Measurements from ENCODE around the gene ATP8B4.
"Not testable (repeated sequence)": the region's sequence is repeated elsewhere in the genome, so short reads cannot be mapped to it uniquely, and the experiment has no call there.

Gene ATP8B4

DNA sequence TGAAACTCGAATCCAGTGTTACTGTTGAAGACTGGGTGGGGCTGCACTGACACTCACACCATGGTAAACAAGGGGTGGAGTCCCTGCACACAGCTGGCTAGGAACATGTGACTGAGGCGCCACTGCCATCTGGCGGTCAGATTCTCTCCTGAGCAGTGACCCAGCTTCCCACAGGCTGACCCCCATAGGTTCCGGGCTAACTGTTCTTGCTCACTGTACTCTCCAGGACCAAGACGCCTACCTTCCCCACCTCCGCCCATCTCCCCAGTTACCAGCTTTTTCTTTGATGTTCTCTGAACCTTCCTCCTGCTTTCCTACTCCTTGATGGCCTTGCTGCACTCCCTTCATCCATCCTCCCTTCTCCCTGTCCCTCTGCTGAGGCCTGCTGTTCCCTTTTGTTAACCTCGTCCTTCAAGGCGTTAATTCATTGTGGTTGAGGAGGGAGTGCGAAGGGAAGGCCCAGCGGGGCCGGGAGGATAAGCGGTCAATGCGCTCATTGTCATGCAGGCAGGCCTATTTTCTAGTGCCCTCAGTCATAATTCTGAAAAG is 115.2 kb downstream of the ATP8B4 start:
- peak; percentile 83 for DNase-seq

DNA sequence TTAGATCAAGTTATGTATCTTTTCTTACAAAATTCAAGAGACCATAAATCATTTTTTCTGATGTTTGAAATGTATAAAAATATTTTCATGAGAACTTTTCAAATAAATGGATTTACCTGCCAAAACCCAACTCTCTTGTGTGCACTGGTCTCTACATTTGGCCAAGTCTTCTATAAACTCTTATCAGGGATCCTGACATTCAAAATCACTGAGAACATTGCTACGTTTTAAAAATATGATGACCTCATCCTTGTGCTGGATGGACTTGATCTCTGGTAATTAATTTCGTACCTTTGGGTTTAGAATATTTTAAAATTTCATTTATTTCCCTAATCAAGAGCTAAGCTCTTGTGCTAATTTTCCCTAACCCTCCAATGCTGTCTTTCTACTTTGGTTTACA is 127.4 kb downstream of the ATP8B4 start:
- no peak for DNase-seq

DNA sequence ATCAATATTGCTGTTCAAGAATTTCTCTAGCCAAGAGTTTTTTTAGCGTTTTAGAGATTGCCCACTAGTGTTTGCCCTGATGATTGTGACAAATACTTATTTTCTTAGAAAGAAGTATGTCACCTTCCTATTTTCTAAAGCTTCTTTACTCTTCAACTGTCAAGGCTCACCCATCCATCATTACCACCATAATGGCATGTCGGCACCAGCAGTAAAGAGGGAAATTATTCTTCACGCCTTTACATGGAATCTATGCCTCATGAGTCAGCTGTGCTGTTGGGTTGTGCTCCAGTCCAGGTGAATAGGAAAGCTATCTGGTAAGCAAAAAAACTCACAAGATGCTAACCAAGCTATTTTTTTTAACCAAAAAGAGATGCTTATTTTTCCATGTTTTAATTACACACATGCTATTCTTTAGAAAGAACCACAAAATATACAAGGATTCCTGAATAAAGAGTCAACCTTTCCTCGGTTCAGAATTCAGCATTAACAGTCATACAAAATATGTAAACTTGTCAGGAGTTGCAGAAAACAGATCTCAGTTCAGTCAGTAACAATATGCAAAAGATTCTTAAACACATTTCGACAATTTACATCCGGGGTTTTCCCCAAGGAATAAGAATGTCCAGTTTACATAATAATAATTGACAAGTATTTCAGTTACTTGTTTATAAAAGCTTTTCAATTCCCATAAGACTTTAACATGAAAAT is 128.0 kb downstream of the ATP8B4 start:
- DNase-seq, result no peak

DNA sequence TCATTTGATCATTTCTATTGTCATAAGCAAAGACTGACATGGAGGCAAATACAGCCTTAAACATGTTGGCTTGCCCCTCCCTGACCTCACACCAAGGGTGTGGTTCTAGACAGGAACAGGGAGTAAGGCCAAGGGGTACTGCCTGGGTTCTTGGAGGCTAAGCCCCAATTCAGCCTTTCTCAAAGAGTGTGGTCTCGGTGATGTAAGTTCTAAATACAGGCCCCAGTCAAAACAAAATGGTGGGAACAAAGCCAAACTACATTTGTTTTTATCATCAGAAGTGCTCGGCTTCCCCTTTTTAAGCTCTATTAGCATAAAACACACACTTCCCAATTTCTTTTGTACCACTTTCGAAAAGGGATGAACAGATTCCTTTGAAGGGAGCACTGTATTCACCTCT is 129.5 kb downstream of the ATP8B4 start:
- DNase-seq, result no peak

DNA sequence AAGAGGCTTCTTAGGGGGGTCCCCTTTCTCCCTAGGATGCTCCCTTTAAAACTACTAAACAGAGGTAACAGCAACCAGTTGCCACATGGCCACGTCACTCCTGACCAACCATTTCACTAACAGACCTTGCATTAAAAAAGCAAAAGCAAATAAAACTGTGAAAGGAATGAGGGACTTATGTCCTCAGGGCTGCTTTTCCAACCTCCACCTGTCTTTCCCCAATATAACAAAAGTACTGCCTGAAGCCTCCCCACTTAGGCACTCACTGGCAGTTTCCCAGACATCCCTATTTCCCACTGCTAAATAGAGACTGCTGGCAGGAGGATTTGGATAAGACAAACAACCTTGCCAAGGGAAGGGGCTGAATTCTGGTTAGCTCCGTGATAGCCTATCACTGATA is 130.3 kb downstream of the ATP8B4 start:
- DNase-seq, result no peak

DNA sequence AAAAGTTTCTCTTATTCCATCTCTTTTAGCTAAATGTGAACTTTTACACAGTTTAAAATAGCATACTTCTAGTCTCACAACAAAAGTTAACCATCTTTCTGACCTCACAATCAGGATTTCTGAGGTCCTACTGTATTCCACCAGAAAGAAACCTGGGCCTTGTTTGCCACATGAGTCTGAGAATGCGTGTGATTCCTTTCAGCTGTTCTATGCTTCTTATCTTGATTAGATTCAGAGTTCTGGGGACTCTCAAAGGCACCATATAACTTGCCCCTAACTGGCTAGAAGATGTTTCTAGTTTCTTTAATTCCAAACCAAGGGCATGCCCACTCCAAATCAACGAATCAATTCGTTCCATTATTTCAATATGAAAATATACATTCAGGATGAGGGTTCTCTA is 131.1 kb downstream of the ATP8B4 start:
- no peak for DNase-seq

DNA sequence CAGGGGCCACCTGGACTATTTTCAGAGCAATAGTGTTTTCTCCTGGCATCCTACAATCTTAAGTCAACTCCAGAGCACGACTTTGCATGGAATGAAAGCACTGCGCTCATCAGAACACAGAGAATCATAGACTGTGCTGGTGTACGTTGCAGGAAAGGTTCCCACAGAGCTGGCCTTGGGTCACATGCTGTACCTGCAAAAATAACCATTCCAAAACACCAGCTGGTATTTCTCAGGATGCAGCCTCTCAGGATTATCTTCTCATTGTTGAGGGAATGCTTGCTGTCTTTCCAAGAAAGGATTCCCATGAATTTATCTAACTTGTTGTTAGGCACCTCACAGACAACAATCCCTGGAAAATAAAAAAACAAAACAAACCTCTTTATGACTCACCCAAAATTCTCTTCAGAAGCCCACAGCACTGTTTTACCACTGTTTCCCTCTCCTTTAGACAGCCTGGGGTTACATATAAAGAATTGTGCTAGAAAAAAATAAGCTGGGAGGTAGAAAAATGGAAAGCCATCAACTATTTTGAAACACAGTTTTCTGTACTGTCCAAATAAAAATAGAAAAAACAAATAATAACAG is 131.7 kb downstream of the ATP8B4 start:
- no peak for DNase-seq

DNA sequence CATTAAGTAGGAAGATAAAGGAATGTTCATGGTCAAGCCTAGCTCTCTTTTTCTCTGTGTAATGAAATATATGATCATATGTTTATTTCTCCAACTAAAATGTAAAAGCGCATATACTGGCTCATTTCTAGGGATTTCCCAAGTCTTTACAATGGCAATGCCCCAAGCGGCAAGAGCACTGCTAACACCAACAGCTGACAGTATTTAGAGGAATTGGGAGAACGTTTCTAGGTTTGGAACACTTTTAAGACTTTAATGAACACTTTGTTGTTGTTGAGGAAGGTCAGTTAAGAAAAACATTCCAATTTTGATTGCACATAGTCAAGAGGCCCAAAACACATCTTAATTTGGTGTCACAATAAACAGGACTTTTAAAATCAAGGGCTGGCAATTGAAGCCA is 132.7 kb downstream of the ATP8B4 start:
- no peak for DNase-seq

DNA sequence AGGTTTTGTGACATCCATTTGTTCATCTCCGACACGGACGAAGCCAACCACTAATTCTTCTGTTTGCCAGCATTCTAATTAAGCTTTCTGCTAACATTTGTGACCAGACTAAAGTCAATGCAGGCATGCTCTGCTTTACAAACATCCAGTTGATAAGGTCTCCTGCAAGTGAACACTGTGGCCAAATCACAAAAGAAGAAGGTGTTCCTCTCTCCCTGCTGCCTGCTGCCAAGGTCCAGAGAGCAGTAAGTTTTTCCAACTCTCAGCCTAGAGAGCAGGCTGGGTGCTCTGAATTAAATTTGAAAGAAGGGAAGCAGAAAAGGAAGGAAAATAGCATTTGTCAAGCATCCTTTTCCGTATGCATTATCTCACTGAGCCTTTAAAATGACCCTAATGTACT is 133.6 kb downstream of the ATP8B4 start:
- DNase-seq, result no peak

DNA sequence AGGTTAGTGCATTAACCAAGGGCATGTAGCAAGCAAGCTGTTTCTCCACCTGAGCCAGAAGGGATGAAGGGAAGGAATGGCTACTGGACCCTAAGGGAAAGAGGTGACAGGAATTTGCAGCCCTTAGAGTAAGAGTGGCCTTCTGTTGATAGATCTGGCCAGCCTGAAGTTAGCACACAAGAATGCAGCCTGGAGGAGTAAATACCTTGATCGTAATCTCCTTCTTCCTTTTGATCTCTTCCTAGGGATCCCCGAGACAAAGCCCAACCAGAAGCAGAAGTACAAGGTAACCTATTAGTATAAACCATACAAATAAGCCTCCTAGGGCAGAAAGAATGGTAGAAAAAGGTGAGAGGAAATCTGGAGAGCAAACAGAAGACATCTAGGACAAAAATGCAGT is 134.6 kb downstream of the ATP8B4 start:
- no peak for DNase-seq

DNA sequence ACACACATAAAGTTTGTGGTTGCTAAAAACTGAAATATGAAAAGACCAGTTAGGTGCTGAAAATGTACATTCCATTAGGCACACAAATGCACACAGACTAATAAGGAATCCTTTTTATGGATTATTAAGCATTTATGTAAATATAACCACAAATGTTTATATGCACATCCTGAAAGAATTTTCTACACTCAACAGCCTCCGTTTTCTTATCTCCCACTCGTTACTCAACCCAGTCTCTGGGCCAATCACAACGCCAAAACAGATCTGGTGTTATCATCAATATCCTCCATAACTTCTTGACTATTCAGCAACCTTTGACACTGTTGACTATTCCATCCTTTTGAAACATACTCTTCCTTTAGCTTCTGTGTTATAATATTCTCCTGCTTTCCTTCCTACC is 136.4 kb downstream of the ATP8B4 start:
- DNase-seq, result no peak

DNA sequence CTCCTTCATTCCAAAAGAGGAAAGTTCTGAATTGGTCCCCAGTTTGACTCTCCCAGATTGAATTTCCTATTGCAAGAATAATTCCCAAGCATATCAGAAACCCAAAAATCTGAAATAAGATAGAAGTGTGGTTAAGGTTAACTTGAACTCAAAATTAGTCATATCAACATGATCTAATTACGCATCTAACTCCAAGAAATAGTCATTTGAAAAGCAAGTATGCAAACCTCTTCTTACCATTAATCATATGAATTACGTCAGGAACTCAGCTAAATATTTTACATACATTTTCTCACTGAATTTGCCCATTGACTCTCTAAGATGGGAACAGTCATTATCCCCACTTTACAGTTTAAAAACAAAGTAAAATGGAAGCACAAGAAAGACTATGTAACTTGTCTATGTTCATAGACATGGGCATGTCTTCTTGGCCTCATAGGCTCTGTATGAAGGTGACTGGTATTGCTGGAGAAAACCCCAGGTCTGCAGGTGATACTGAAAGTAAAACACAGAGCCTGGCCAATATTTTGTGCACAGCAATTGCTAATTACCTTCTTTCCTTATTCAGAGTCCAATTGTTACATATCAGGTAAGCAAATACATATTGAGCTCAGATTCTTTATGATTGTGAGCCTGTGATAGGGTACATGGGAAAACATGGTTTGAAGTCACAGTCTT is 139.2 kb downstream of the ATP8B4 start:
- DNase-seq, result no peak

DNA sequence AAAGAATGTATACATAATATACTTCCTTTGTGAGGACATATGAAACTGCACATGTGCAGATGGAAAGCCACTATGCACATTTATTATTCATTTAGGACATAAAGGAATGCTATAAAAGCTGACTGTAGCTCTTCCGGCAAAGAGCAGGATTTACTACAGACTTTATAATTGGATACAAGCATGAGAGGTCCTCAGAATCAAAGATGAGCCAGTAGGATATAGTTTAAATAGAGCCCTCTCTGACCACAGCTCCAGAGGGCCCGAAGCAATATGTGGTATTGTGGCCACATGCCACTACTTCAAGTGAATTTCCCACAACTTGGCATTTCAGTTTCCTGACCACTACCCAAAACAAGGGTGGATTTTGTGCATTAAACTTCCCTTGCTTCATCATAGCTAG is 140.9 kb downstream of the ATP8B4 start:
- no peak for DNase-seq

DNA sequence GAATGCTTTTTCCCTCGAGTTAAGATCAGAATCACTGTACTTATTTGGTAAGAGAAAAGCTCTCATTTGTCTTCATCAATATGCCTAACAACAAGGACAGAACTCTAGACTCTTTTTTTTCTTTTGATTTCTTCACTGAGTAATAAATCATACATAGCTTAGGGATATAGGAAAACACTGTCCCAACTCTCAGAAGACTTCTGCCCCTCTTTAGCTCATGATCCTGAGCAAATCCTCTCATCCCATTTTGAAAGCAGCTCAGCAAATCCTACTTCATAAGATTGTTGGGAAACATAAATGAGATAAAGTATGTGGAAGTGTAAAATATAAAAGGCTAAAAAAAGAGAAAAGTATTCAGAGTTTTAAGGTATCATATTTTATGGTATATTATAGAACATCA is 141.7 kb downstream of the ATP8B4 start:
- DNase-seq, result no peak

DNA sequence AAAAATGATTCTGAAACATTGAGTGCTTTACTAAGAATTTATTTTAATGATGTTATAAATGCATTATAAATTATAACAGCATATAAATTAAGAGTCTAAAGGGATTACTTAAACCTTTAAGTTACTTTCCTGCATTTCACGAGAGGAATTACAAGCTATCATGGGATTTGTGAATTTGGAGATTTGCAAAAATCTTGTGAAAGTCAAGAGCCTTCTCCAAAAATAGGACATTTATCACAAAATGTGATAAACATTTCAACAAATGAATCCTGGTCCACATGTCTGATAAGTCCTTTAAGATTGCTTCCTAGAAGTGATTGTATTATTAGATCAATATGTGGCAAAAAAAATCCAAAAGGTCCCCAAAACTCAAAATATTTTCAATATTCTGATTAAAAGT is 154.5 kb downstream of the ATP8B4 start:
- DNase-seq, result no peak

DNA sequence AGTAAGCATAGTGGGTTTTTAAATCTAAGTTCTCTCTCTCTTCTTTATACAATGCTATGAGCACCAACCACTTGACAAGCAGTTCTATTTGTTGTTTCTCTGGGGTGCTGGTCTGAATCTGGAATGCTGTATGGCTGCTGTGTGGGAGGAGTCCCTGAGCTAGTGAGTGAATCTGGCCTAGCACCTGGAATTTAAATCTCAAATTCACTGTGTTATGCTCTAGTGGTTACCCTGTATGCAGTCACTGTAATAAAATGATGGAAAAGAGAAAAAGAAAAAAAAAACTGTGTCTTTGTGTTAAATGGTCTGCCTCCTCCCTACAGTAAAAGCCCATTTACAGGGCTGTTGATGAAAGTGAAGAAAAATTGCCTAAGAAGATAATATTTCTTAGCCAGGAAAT is 155.0 kb downstream of the ATP8B4 start:
- no peak for DNase-seq

DNA sequence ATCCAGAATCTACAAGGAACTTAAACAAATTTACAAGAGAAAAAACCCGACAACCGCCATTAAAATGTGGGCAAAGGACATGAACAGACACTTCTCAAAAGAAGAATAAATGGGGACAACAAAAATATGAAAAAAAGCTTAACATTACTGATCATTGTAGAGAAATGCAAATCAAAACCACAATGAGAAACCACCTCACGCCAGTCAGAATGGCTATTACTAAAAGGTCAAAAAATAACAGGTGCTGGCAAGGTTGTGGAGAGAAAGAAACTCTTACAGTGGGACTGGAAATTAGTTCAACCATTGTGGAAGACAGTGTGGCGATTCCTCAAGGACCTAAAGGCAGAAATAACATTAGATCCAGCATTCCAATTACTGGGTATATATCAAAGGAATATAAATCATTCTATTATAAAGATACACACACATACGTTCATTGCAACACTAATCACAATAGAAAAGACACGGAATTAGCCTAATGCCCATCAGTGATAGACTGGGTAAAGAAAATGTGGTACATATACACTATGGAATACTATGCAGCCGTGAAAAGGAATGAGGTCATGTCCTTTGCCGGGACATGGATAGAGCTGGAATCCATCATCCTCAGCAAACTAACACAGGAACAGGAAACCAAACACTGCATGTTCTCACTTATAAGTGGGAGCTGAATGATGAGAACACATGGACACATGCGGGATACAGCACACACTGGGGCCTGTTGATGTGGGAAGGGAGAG is 155.8 kb downstream of the ATP8B4 start:
- not testable (repeated sequence) for DNase-seq

DNA sequence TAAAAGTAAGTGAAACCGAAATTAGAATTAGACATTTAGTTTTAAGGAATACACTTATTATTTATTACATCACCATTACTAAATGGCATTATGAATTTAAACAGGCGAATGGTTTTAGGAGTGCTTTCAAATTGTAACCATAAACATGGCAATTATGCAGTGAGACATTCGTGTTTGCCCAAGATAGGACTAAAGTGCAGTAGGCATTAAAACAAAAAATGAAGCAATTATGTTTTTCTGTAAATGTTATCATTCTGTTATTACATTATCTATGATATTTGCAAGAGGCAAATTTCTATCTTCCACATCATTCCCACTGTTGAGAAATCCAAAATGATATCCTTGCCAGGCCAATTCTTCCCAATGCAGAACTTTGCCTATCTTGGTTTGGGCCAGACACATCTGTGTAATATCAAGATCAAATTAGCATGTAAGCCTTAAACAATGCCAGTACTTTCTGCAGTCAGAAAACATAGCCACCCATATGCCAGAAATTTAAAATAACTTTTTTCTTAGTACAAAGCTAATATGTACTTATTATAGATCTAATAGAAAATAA is 156.9 kb downstream of the ATP8B4 start:
- no peak for DNase-seq

DNA sequence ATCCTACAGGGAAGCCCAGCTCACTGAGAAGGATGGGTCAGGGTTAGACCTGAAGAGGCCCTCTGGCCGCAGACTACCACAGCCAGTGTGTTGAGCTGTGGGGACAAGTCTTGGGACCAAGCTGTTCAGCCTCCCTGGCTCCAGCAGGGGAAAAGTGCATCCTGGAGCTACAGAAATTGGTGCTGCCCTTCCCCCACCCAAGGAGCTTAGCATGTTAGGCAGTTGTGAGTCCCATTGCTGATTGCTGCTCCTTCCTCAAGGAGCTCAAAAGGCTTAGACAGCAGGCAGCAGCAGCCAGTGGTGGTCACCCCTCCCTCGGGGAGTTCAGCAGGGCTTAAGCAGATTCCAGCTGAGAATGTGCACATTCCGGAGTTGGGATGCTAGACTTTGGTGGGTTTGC is 165.6 kb downstream of the ATP8B4 start:
- no peak for DNase-seq

DNA sequence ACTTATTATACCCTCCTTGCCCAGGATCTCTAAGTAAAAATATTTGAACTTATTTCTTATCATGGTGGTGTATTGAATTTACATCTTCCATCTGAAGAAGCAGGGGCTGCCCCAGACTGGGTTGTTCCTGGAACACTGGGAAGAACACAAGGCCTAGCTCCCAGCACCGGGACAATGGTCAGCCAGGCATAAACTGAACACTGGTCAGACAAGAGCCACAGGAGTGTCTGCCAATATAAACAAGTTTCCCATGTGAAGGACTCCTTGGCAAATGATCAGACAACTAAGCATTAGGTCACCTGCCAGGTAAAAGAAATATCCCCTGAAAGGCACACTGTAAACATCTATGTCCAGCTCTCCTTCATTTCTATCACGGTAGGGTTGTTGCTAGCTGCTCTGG is 172.4 kb downstream of the ATP8B4 start:
- no peak for DNase-seq

DNA sequence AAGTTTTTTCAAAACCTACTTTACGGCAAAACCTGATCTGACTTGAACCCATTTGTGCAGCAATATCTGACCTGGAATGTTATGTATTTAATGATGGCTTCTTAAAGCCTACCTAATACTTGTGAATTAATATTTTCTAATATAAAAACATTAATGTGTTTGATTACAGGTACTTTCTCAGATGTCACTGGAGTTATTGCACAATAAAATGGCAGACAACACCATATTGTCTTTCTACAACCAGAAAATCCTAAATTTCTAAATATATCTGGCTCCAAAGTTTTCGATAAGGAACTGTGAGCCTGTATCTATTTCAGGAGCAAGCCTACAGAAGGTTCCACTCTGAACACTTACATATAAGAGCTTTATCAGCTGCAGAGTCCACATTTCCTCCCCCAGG is 184.5 kb downstream of the ATP8B4 start:
- DNase-seq, result no peak

DNA sequence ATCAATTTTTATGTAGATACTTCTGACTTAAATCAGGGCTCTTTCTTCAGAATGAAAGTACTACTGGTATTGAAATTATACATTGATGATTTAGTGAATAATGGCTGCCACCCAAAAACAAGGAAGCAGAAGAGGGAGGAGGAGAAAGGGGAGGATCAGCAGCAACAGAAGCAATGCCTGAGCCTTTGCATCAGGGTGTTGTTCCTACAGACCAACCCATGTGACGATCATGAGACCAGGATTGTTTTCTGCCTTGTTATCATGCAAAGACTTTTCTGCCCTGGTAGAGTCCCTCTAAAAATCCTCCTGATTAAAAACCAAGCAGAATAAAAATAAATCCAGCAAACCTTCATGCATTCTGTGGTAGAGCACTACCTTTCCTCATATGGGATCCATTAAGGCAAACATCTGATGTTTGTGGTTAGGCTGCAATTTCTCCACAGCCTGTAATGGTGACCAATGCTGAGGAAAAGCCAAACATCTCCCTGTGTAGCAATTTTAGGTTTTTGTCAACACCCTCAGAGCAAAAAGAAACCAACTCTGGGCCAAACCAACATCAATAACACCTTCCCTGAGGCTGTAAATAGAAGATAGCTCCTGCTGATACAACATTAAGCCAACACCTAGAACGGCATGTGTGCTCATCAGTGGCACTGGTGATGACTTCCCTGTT is 191.7 kb downstream of the ATP8B4 start:
- no peak for DNase-seq

DNA sequence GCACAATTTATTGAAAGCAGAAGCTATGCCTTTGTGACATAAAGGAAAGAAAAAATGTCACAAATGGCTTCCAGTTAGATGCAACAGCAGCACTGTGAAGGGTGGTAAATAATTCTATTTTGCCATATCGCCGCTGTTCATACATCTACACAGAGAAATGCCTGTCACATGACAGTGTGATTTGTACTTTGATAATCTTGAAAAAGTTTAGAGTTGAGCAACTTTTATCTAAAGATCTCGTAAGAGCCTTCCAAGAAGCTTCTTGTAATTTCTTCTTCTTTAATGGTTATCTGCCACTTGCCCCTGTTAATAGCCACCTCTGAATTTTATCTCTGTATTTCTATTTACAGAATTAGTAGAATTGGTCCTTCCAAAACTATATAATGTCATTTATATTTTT is 192.3 kb downstream of the ATP8B4 start:
- no peak for DNase-seq
